Measurements from ENCODE around the gene MSANTD3. TPM values are rescaled to one million over a fixed set of nuclear protein-coding genes. Genes with fewer than 3 reads are reported as not detected.

Gene MSANTD3
- total and polyA plus RNA-seq, 12 donors = 10.5 to 37.9 (median 18.2) TPM

GRCh38 chr9:100430286-100430940 is 3.5 kb downstream of the MSANTD3 start:
- Histone ChIP-seq H3K9me3 (replicated peaks in 1 of 3) (no peaks in the 10 kb centered on the region), H3K27me3 (no peaks in the 10 kb centered on the region), H3K27ac (no peak overlapping the region), H3K4me3 (no peak overlapping the region), H3K36me3 (replicated peaks in 1 of 2) (no peaks in the 10 kb centered on the region), H3K4me1 (replicated peaks in 1 of 2) (peaks cover 20 to 32% of the 10 kb centered on the region in 2 donors)
- TF ChIP-seq, protein P1, sequence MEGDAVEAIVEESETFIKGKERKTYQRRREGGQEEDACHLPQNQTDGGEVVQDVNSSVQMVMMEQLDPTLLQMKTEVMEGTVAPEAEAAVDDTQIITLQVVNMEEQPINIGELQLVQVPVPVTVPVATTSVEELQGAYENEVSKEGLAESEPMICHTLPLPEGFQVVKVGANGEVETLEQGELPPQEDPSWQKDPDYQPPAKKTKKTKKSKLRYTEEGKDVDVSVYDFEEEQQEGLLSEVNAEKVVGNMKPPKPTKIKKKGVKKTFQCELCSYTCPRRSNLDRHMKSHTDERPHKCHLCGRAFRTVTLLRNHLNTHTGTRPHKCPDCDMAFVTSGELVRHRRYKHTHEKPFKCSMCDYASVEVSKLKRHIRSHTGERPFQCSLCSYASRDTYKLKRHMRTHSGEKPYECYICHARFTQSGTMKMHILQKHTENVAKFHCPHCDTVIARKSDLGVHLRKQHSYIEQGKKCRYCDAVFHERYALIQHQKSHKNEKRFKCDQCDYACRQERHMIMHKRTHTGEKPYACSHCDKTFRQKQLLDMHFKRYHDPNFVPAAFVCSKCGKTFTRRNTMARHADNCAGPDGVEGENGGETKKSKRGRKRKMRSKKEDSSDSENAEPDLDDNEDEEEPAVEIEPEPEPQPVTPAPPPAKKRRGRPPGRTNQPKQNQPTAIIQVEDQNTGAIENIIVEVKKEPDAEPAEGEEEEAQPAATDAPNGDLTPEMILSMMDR (IDR thresholded peaks at IDR 0.05) = no peak
- TF ChIP-seq POLR2A (IDR thresholded peaks at IDR 0.05) = no peak
- peak in 1 of 7 donors; percentile 4 for DNase-seq
- intact Hi-C loops (cut with DNase I) = no loop called here
- 92 to 95% (median 94%) methylated on average over 5 of the region's 5 CpGs for WGBS, 4 donors

DNA sequence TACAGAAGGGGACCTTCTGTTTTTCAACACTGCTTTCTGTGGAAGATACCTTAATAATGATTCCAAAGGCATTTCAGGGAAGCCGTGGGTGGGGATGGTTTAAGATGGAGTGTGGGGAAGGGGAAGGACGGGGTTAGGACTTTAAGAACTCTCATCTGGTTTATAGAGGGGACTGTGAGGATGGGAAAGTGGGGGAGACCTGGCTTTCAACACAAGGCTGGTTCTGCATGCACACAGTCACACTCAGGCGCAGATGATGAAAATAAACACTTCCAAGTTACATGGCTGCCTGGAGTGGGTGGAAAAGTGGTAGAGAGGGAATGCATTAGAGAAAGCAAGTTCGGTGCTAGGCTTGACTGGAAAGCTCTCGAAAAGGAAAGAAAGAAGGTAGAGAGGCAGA is 4.9 kb downstream of the MSANTD3 start:
- no peaks in the 10 kb centered on the region for H3K27me3 ChIP-seq
- H3K9me3 ChIP-seq (replicated peaks in 1 of 3) = no peaks in the 10 kb centered on the region
- 92 to 98% (median 95%) methylated on average over 5 of the region's 5 CpGs for WGBS, 4 donors
- no peak overlapping the region for H3K27ac ChIP-seq
- H3K4me3 ChIP-seq = no peak overlapping the region
- H3K4me1 ChIP-seq (replicated peaks in 1 of 2) = peaks cover 14 to 21% of the 10 kb centered on the region in 2 donors
- no peaks in the 10 kb centered on the region for H3K36me3 ChIP-seq (replicated peaks in 1 of 2)
- no peak for DNase-seq
- intact Hi-C loops (cut with DNase I) = no loop called here
- TF ChIP-seq POLR2A (IDR thresholded peaks at IDR 0.05) = no peak
- TF ChIP-seq, protein P1 (IDR thresholded peaks at IDR 0.05) = no peak

- Histone ChIP-seq H3K4me3 (no peak overlapping the region), H3K36me3 (replicated peaks in 1 of 2) (no peaks in the 10 kb centered on the region), H3K9me3 (replicated peaks in 1 of 3) (no peaks in the 10 kb centered on the region), H3K27ac (no peak overlapping the region), H3K4me1 (replicated peaks in 1 of 2) (peaks cover 14 to 21% of the 10 kb centered on the region in 2 donors), H3K27me3 (no peaks in the 10 kb centered on the region)
- TF ChIP-seq POLR2A (IDR thresholded peaks at IDR 0.05) = no peak
- TF ChIP-seq, protein P1 (IDR thresholded peaks at IDR 0.05) = no peak
- 91 to 98% (median 95%) methylated on average over 3 of the region's 3 CpGs for WGBS, 4 donors
- intact Hi-C loops (cut with DNase I) = no loop called here
- no peak for DNase-seq
Observed at GRCh38 chr9:100432736-100433135, 5.8 kb downstream of the MSANTD3 start.

- 93 to 98% (median 95%) methylated on average over 7 of the region's 7 CpGs for WGBS, 4 donors
- Histone ChIP-seq H3K4me1 (replicated peaks in 1 of 2) (no peaks in the 10 kb centered on the region), H3K27ac (no peak overlapping the region), H3K9me3 (replicated peaks in 1 of 3) (no peaks in the 10 kb centered on the region), H3K4me3 (no peak overlapping the region), H3K27me3 (no peaks in the 10 kb centered on the region), H3K36me3 (replicated peaks in 1 of 2) (no peaks in the 10 kb centered on the region)
- DNase-seq = no peak
- intact Hi-C loops (cut with DNase I) = no loop called here
- TF ChIP-seq POLR2A (IDR thresholded peaks at IDR 0.05) = no peak
- TF ChIP-seq, protein P1 (IDR thresholded peaks at IDR 0.05) = no peak
Observed at GRCh38 chr9:100436571-100436970, 9.6 kb downstream of the MSANTD3 start.
